ENCODE results near the gene JARID2. TPM values are rescaled to one million over a fixed set of nuclear protein-coding genes. Genes with fewer than 3 reads are reported as not detected.

The JARID2 gene
- total RNA-seq, 2 donors from 2014 or later = 3.6 to 4.6 TPM

DNA sequence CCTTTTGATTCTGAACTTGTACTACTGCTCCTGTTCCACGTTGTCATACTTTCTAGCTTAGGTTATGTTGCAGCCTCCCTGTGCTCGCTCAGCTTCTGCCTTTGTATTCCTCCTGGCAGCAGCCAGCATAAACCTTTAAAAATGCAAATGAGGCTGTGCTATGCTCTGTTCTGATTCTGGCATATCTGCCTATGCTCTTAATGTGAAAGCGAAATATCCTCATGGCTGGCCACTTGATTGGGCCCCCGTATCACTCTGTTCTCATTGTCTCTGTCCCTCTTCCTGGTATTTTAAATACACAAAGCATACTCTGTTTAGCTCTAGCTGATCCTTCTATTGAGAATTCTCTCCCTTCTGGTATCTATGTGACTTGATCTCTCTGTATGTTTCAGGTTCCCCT, 139.0 kb downstream of the JARID2 start:
- Histone ChIP-seq H3K9me3 (no peaks in the 10 kb centered on the region), H3K27me3 (no peaks in the 10 kb centered on the region), H3K4me3 (no peak overlapping the region), H3K27ac (no peak overlapping the region), H3K4me1 (peaks cover 19% of the 10 kb centered on the region), H3K36me3 (replicated peaks in 1 of 2; ENCODE audit: insufficient read depth in 1 of 2, low read depth in 2 of 2) (no peaks in the 10 kb centered on the region)
- no peak for TF ChIP-seq POLR2A (IDR thresholded peaks at IDR 0.05)
- TF ChIP-seq, protein P1, sequence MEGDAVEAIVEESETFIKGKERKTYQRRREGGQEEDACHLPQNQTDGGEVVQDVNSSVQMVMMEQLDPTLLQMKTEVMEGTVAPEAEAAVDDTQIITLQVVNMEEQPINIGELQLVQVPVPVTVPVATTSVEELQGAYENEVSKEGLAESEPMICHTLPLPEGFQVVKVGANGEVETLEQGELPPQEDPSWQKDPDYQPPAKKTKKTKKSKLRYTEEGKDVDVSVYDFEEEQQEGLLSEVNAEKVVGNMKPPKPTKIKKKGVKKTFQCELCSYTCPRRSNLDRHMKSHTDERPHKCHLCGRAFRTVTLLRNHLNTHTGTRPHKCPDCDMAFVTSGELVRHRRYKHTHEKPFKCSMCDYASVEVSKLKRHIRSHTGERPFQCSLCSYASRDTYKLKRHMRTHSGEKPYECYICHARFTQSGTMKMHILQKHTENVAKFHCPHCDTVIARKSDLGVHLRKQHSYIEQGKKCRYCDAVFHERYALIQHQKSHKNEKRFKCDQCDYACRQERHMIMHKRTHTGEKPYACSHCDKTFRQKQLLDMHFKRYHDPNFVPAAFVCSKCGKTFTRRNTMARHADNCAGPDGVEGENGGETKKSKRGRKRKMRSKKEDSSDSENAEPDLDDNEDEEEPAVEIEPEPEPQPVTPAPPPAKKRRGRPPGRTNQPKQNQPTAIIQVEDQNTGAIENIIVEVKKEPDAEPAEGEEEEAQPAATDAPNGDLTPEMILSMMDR (IDR thresholded peaks at IDR 0.05) = no peak
- DNase-seq (no peak), ATAC-seq (peak; percentile 15)
- intact Hi-C loops (cut with DNase I) = no loop called here
- WGBS, 2 donors = 54 to 78% methylated on average over 4 of the region's 4 CpGs

DNA sequence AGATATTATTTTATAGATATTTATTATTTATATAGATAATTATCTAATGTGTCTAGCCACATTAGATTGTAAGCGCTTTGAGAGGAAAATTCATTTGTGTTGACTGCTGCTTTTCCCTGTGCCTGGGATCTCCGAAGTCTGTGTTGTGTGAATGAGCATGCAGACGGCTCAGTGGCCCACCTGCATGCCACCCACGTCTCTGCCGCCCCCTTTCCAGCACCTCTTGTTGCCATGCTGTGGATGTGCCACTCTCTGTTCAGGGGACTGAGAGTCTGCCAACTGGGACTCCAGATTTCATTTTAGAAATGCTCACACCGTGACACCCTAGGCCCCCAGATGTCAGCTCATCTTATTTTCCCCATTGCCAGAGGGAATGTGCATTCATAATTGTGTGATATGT, 139.7 kb downstream of the JARID2 start:
- TF ChIP-seq, protein P1 (IDR thresholded peaks at IDR 0.05) = no peak
- no peak for TF ChIP-seq POLR2A (IDR thresholded peaks at IDR 0.05)
- 85 to 90% methylated on average over 6 of the region's 6 CpGs for whole genome bisulfite sequencing, 2 donors
- no peak overlapping the region for H3K4me3 ChIP-seq
- peaks cover 19% of the 10 kb centered on the region for H3K4me1 ChIP-seq
- DNase-seq = no peak
- H3K36me3 ChIP-seq (replicated peaks in 1 of 2; ENCODE audit: insufficient read depth in 1 of 2, low read depth in 2 of 2) = no peaks in the 10 kb centered on the region
- H3K9me3 ChIP-seq = no peaks in the 10 kb centered on the region
- no peaks in the 10 kb centered on the region for H3K27me3 ChIP-seq
- ATAC-seq = no peak
- H3K27ac ChIP-seq = no peak overlapping the region
- intact Hi-C loops (cut with DNase I) = no loop called here

DNA sequence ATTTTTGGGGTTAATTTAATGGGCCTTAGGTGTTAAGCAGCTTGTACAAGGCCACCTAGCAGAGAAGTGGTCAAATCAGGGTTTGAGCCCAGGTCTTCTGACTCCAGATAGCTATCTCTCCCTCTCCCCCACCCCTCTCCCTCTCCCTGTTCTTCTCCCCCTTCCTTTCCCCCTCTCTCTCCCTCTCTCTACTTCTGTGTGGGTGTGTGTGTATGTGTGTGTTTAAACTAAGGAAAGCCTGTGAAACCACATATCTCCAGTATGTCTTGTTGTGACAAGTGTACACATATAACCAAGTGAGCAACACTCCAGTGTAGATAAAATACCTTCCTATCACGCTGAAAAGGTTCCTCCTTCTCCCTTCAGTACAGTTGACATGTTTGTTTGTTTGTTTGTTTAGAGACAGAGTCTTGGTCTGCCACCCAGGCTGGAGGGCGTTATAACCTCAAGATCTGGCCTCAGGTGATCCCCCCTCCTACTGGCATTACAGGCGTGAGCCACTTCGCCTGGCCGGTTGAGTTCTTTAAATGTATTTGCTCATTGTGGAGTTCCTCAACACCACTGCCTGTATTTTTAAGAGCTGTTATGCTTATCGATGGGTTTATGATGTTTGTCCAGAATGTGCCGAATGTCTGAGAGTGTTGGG, 140.4 kb downstream of the JARID2 start:
- ATAC-seq (no peak), DNase-seq (no peak)
- Histone ChIP-seq H3K4me1 (peaks cover 22% of the 10 kb centered on the region), H3K9me3 (no peaks in the 10 kb centered on the region), H3K27ac (no peak overlapping the region), H3K4me3 (no peak overlapping the region), H3K27me3 (no peaks in the 10 kb centered on the region), H3K36me3 (replicated peaks in 1 of 2; ENCODE audit: insufficient read depth in 1 of 2, low read depth in 2 of 2) (no peaks in the 10 kb centered on the region)
- intact Hi-C loops (cut with DNase I) = no loop called here
- no peak for TF ChIP-seq POLR2A (IDR thresholded peaks at IDR 0.05)
- TF ChIP-seq, protein P1 (IDR thresholded peaks at IDR 0.05) = no peak
- 59 to 69% methylated on average over 7 of the region's 7 CpGs for WGBS, 2 donors

DNA sequence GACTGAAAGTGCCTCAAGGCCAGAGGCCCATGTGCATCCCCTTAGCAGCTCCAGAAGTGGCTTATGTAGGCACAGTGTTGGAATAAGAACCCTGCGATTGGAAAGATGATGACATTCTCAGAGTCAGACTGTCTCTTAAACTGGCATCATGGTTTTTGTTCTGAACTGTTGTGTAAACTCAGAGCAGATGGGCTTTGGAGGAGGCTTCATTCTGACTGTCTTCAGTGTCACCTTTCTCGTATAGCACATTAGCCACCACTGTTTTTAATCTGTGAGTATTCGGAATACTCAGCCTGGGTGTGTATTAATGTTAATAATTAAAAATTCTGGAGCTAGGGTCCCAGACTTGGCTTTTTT, 140.9 kb downstream of the JARID2 start:
- no peaks in the 10 kb centered on the region for H3K27me3 ChIP-seq
- no peaks in the 10 kb centered on the region for H3K36me3 ChIP-seq (replicated peaks in 1 of 2; ENCODE audit: insufficient read depth in 1 of 2, low read depth in 2 of 2)
- H3K4me3 ChIP-seq = no peak overlapping the region
- intact Hi-C loops (cut with DNase I) = no loop called here
- H3K4me1 ChIP-seq = peaks cover 27% of the 10 kb centered on the region
- no peaks in the 10 kb centered on the region for H3K9me3 ChIP-seq
- ATAC-seq (no peak), DNase-seq (no peak)
- no peak overlapping the region for H3K27ac ChIP-seq
- TF ChIP-seq, protein P1 (IDR thresholded peaks at IDR 0.05) = no peak
- TF ChIP-seq POLR2A (IDR thresholded peaks at IDR 0.05) = no peak
- 63 to 69% methylated on average over 2 to 3 of the region's 3 CpGs for WGBS, 2 donors

DNA sequence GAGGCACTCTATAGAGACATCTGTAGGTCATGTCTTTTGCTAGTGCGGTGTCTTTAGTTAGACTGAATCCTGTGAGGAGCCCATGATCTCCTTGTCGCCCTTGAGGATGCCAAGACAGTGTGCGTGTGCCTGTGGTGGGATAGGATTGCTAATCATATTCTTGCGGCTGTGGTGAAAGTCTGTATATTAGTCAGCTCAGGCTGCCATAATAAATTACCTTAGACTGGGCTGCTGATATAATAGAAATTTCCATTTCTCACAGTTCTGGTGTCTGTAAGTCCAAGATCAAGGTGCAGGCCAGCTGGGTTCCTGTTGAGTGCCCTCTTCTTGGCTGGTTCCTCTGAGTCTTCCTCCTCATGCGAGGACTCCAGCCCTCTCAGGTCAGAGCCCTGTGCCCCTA, 141.2 kb downstream of the JARID2 start:
- Histone ChIP-seq H3K4me1 (peaks cover 28% of the 10 kb centered on the region), H3K36me3 (replicated peaks in 1 of 2; ENCODE audit: insufficient read depth in 1 of 2, low read depth in 2 of 2) (no peaks in the 10 kb centered on the region), H3K27ac (no peak overlapping the region), H3K27me3 (no peaks in the 10 kb centered on the region), H3K9me3 (no peaks in the 10 kb centered on the region), H3K4me3 (no peak overlapping the region)
- DNase-seq (no peak), ATAC-seq (no peak)
- intact Hi-C loops (cut with DNase I) = no loop called here
- no peak for TF ChIP-seq POLR2A (IDR thresholded peaks at IDR 0.05)
- TF ChIP-seq, protein P1 (IDR thresholded peaks at IDR 0.05) = no peak
- 71 to 78% methylated on average over 4 to 5 of the region's 5 CpGs for WGBS, 2 donors
